GM10266 (cell line): ENCODE results near the gene ANXA1.

Experiments used
- DNase-seq: peaks from one replicate; pipeline ENCODE4 v3.0.0; 2012; ENCODE audit errors: extremely low spot score
- TF ChIP-seq, protein P1 (sequence below): IDR thresholded peaks from 2 replicates; pipeline ENCODE4 v1.5.1; 2012; ENCODE audit warnings: mild to moderate bottlenecking, low read depth; ENCODE audit not compliant: control insufficient read depth, insufficient read depth; ENCODE audit errors: missing control alignments

ANXA1 gene

DNA sequence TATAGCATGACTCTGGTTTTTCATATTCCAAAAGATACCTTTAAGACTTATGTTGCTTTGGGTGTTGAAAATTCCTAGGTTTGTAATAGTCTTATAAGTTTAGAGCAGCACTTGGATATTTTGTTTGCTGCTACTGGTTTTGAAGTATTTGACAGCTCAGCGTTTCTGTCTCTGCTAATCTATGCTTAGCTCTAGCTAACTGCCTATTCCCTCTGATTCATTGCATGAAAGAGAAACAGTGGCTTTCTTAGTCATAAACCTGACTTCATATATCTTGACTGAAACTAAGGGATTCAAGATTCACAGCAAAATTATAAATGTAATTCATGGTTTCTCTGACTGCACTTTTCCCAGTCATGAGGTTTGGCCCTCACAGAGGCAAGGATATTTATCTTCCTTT lies 35.6 kb upstream of the ANXA1 start:
- TF ChIP-seq, protein P1, sequence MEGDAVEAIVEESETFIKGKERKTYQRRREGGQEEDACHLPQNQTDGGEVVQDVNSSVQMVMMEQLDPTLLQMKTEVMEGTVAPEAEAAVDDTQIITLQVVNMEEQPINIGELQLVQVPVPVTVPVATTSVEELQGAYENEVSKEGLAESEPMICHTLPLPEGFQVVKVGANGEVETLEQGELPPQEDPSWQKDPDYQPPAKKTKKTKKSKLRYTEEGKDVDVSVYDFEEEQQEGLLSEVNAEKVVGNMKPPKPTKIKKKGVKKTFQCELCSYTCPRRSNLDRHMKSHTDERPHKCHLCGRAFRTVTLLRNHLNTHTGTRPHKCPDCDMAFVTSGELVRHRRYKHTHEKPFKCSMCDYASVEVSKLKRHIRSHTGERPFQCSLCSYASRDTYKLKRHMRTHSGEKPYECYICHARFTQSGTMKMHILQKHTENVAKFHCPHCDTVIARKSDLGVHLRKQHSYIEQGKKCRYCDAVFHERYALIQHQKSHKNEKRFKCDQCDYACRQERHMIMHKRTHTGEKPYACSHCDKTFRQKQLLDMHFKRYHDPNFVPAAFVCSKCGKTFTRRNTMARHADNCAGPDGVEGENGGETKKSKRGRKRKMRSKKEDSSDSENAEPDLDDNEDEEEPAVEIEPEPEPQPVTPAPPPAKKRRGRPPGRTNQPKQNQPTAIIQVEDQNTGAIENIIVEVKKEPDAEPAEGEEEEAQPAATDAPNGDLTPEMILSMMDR, result no peak
- DNase-seq, result no peak

DNA sequence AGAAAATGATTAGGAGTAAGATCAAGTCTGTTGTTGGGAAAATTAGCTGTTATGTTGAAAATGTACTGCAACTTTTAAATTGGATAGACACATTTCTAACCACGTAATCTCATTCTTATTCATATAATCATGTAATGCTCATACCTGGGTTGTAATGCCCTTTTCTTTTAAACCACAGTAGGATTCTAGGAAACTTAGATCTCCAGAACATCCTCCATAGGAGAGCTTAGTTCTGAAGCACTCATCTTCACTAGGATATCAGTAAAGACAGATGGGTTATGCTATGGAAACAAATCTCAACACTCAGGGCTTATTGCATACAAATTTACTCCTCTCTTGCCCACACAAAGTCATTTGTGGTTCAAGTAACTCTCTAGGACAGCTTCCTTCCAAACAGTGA lies 34.8 kb upstream of the ANXA1 start:
- TF ChIP-seq, protein P1, result no peak

DNA sequence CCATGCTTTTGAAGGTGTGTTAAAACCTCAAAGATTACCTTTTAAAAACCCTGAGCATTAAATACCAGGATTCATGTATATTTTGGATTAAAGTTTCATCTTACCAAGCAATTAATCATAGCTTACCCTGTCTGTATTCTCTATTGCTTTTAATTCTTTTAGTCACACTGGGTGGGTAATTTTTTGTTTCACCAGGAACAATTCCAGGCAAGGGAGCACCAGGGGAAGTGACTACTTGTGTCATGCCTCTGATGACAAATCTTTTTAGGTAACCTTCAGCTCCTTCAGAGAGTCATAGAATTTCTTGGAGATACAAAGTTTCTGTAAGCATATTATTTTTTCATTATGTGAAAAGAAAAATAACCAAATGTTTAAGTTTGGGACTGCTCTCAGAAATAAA lies 33.4 kb upstream of the ANXA1 start:
- no peak for DNase-seq
- TF ChIP-seq, protein P1, result no peak

More for the DNA sequence above, 34.8 kb upstream of the ANXA1 start:
- DNase-seq, result no peak

DNA sequence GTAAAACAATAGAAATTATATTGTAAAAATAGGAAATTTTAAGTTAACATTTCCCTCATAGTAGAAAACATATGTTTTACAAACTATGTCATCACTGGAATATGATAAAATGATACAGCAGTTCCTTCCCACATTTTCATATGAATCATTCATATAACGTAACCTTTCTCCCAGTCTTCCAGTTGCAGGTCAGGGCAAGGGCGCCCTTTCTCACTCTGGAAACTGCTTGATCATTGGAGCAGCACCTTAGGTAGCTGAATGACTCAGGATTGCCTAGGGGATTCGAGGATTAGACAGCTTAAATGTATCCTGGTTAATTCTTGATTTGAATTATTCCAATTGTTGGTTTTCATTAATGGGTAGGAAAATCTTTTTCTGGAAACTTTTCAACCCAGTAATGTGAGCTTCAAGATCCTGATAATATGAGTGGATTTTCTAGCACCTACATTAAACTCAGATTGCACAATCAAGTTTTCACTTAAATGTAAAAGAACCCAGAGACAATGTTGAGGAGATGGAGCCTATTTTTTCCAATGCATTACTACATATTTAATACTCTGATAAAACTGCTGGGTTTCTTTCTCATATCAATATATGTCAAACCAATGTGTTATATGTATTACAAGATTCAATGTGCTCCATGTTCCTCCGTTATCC lies 32.6 kb upstream of the ANXA1 start:
- DNase-seq, result no peak
- TF ChIP-seq, protein P1, result no peak

DNA sequence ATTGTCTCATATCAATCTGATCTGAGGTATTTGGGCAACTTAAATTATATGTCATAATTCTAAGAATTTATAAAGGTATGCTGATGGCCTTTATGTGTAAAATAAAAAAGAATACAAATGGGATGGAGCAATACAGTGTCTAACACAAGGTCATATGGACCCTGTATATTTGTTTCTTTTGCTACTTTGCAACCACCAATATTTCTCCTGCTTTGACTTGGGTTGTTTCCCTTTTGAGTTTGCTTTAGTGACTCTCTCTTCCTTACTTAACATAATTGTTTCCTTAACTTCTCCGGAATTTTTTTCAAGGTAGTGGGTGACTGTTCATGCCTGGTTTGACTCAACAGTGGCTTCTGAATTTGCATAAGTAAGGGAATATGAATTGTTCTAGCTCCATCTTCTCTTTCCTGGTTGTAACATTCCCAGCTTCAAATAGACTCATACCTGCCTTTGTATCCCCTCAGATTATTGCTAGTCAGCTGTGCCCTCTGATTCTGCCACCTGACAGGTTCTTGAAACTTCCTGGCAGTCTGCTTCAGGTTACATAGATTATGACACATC lies 30.2 kb upstream of the ANXA1 start:
- TF ChIP-seq, protein P1, result no peak
- no peak for DNase-seq

DNA sequence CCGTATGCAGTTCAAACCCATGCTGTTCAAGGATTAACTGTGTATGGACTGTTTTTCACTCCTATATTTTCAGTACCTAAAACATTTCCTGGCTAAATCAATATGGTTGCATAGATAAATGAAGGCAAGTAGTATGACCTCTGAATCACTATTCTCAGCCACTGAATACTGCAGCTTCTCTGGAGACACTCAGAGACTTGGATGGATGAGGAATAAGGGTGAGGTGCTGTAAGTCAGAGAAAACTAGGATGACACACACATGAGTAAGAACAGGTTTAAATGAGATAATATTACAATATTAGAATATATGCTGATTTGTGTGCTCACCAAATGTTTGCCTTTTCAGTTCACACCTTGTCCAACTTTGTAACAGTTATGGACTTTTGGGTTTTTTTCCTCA lies 26.0 kb upstream of the ANXA1 start:
- TF ChIP-seq, protein P1, result no peak

DNA sequence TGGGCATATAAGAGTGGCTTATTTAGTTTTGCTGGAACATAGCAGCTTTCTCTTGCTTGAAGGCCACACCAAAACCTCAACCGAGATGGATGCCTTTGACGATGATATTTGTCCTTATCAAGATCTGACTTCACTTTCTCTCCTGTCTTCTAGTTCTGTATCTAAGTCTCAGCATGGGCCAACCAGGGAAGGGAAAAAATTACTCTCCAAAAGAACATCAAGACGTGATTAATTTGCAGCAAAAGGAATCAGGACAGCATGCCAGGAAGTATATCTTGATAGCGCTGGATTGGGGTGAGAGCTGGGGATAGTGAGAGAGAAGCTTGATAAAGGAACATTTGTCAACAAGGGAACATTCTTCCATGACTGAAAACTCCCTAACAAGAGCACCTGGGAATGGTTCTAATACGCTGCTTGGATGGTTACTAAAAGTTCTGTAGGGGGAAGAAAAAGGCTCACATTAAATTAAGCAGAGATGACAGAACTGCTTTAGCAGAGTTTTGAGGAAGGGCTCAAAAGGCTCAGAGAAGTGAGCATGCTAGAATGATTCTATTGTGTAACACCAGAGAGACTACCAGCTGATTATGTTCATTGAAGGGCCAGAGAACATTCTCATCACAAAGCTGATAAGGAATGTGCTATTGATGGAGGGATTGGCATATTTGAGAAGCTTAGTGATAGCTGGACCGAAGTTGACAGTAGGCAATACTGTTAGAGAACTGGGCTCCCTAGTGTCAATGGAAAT lies 21.6 kb upstream of the ANXA1 start:
- TF ChIP-seq, protein P1, result no peak
- DNase-seq, result no peak

More for the DNA sequence above, 26.0 kb upstream of the ANXA1 start:
- no peak for DNase-seq
